Activated CD8-positive, alpha-beta memory T cell treated with anti-CD3 and anti-CD28 coated beads for 4 hours (primary cell): ENCODE data around the gene DNAJB5.

Experiments used
- DNase-seq, 2 donors: peaks; one replicate each; pipeline ENCODE4 v3.0.0-alpha.2; 2020; ENCODE audit warnings: low read depth in 2 of 2

The DNAJB5 gene

GRCh38 chr9:34984049-34984448 lies 5.5 kb upstream of the DNAJB5 start:
- DNase-seq = no peak

GRCh38 chr9:34985311-34985899 lies 4.1 kb upstream of the DNAJB5 start:
- DNase-seq = no peak

- peak; percentile 52 to 64 for DNase-seq
These were observed 3.0 kb upstream of the DNAJB5 start for GRCh38 chr9:34986540-34987047.

DNA sequence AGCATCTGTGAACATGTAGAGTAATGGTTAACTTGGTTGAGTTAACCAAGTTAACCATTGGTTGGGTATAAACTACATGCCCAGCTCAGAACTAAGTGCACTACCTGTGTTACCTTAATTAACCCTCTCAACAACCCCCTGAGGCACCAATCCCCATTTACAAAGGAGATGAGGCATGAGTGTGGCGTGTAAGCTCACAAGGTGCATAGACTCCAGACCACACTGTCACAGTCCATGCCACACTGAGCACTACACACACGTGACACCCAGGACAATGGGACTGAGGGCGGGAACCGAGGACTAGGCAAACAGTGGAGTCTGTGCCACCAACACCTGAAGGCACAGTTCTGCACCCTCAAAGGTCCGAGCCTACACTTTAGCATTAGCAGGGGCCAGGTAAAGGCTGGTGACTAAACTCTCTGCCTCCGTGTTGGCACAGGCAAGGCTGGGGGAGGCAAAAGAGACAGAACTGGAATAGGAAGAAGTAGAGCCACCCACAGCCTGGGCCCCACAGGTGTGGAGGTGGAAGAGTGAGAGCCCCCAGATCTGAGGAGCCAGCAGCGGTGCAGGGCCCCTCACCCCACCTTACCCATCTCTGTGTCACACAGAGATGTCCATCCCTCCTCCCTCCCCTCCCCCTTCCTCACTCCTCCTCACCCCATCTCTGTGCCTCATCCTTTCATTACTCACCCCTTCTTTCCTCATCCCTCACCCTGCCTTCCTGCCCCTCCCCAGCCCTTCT lies 2.2 kb upstream of the DNAJB5 start:
- no peak for DNase-seq

DNA sequence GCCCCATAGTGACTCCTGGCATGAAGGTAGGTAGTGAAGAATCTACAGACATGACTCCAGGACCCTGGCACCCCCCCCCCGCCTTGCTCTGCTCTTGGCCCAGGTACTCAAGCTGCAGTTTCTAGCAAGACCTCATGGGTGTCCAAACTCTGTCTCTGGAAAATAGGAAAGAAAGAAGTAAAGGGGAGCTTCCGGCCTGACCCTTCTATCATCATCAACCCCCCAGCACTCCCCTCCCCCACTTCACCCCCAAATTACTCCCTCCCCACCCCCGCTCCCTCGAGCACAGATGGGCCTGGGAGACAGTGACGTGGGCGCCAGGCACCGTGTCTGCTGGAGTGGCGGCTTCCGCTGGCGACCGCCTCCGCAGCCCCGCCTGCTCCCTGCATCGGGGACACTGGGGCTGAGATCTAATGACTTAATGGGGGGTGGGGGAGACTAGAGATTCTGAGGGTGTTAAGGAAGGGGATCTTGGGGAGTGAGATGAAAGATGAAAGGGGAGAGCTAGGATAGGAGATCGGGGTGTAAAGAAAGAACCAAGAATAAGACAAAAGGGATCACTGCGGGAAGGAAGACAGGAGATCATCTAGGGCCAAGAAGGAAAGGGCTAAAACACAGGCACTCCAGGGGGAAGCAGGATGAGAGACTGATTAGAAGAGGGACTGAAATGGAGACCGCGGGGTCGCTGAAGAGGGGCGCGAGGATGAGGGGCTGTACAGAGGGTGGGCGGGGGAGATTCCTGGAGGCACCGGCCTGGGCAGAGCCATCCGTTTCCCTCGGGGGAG lies 1.1 kb upstream of the DNAJB5 start:
- DNase-seq = no peak

DNA sequence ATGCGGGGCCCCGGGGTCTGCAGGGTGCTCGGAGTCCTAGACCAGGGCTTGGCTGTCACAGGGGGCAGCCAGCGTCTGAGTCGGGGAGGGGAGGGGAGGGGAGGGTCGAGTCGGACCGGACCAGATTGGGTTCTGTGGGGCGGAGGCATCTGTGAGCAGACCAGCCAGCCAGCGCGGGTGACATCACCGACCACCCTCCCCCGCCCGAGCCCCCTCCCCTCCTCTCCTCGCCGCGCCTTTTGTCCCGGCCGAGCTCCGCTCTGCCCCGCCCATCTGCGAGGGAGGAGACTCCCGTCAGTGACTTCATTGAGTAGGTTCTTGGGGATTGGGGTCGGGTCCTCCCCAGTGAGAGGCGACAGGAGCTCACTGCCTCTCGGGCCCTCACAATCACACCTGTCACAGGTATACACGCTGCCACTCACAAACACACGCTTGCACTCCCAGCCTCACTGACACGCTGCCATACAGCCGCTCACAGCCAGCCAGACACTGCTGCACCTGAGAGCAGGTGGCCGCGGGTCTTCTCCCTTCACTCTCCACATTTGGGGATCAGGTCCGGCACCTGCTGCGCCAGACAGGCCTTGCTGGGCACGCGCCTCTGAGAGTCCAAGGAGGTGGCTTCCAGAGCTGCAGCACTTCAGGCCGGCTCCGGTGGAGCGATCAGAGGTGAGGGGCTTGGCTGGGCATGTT lies 546 bp downstream of the DNAJB5 start:
- no peak for DNase-seq

- DNase-seq = no peak
These were observed 1.5 kb downstream of the DNAJB5 start for GRCh38 chr9:34990908-34991606.

- DNase-seq = no peak
These were observed 2.2 kb downstream of the DNAJB5 start for GRCh38 chr9:34991607-34992375.

GRCh38 chr9:34992376-34992951 lies 2.9 kb downstream of the DNAJB5 start:
- DNase-seq = peak in 1 of 2 donors; percentile 60

GRCh38 chr9:34993502-34994259 lies 4.1 kb downstream of the DNAJB5 start:
- no peak for DNase-seq

GRCh38 chr9:34994260-34994899 lies 4.8 kb downstream of the DNAJB5 start:
- no peak for DNase-seq

- DNase-seq = no peak
These were observed 5.5 kb downstream of the DNAJB5 start for GRCh38 chr9:34994900-34995669.

- DNase-seq = no peak
These were observed 6.1 kb downstream of the DNAJB5 start for GRCh38 chr9:34995670-34996060.

DNA sequence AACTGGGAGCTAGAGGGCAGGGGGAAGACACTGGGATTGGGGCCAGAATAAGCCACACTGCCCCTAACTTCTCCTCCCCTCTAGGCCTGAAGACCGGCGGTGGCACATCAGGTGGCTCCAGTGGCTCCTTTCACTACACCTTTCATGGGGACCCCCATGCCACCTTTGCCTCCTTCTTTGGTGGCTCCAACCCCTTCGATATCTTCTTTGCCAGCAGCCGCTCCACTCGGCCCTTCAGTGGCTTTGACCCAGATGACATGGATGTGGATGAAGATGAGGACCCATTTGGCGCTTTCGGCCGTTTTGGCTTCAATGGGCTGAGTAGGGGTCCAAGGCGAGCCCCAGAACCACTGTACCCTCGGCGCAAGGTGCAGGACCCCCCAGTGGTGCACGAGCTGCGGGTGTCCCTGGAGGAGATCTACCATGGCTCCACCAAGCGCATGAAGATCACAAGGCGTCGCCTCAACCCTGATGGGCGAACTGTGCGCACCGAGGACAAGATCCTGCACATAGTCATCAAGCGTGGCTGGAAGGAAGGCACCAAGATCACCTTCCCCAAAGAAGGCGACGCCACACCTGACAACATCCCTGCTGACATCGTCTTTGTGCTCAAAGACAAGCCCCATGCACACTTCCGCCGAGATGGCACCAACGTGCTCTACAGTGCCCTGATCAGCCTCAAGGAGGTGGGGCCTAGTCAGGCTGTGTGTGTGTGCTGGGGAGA lies 6.8 kb downstream of the DNAJB5 start:
- DNase-seq = no peak

GRCh38 chr9:34996905-34997279 lies 7.3 kb downstream of the DNAJB5 start:
- no peak for DNase-seq

DNA sequence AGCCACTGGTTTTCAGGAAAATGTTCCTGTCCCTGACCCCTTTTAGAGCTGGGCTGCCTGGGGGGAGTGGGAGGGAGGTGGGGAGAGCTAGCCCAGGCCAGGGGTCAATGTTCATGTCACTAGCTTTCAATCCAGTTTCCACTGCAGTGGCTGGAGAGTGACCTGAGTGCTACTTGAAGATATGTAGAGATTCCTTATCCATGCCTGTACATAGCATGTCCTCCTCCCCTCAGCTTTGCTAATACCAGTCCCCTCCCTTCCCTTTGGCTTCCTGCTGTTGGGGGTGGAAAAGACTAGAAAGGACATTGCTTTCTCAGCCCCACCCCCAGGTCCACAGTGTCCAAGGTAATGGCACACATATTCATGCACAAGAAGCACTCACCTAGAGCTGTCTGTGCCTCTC lies 7.8 kb downstream of the DNAJB5 start:
- no peak for DNase-seq

GRCh38 chr9:34998266-34998665 lies 8.7 kb downstream of the DNAJB5 start:
- DNase-seq = no peak

- DNase-seq = no peak
These were observed 10.0 kb downstream of the DNAJB5 start for GRCh38 chr9:34999576-34999975.
